ENCODE results near the gene GRM1.

Gene GRM1

GRCh38 chr6:146028851-146029572, at the start of gene GRM1:
TSS of gene GRM1 (plus strand) at chr6:146029062. CDS start at chr6:146029518, 456 bp downstream.
- no peak for DNase-seq

- DNase-seq: no peak
These were observed 19.5 kb upstream of the GRM1 start for GRCh38 chr6:146009338-146009737.

GRCh38 chr6:146014233-146014632, 14.6 kb upstream of the GRM1 start:
- no peak for DNase-seq

GRCh38 chr6:146017672-146018071, 11.2 kb upstream of the GRM1 start:
- DNase-seq: no peak

GRCh38 chr6:146026873-146027272, 2.0 kb upstream of the GRM1 start:
- DNase-seq: no peak

- no peak for DNase-seq
These were observed 1.1 kb upstream of the GRM1 start for GRCh38 chr6:146027586-146028251.

GRCh38 chr6:146028252-146028795, 538 bp upstream of the GRM1 start:
- DNase-seq: no peak

GRCh38 chr6:146029573-146030184, 817 bp downstream of the GRM1 start:
- DNase-seq: no peak

GRCh38 chr6:146032387-146032786, 3.5 kb downstream of the GRM1 start:
- DNase-seq: no peak

GRCh38 chr6:146040360-146040759, 11.5 kb downstream of the GRM1 start:
- no peak for DNase-seq

- no peak for DNase-seq
These were observed 12.4 kb downstream of the GRM1 start for GRCh38 chr6:146041282-146041681.

GRCh38 chr6:146047371-146047770, 18.5 kb downstream of the GRM1 start:
- no peak for DNase-seq

- DNase-seq: no peak
These were observed 21.3 kb downstream of the GRM1 start for GRCh38 chr6:146050168-146050567.

GRCh38 chr6:146056506-146056905, 27.6 kb downstream of the GRM1 start:
- DNase-seq: no peak

- no peak for DNase-seq
These were observed 36.8 kb downstream of the GRM1 start for GRCh38 chr6:146065690-146066089.

GRCh38 chr6:146066506-146066905, 37.6 kb downstream of the GRM1 start:
- no peak for DNase-seq

GRCh38 chr6:146071781-146072180, 42.9 kb downstream of the GRM1 start:
- DNase-seq: no peak

GRCh38 chr6:146077992-146078391, 49.1 kb downstream of the GRM1 start:
- DNase-seq: no peak

- DNase-seq: no peak
These were observed 58.5 kb downstream of the GRM1 start for GRCh38 chr6:146087386-146087785.

GRCh38 chr6:146090474-146090873, 61.6 kb downstream of the GRM1 start:
- DNase-seq: no peak

GRCh38 chr6:146092961-146093686, 64.3 kb downstream of the GRM1 start:
- no peak for DNase-seq

- no peak for DNase-seq
These were observed 66.6 kb downstream of the GRM1 start for GRCh38 chr6:146095481-146095880.

- no peak for DNase-seq
These were observed 68.7 kb downstream of the GRM1 start for GRCh38 chr6:146097586-146097985.

Measured in activated CD4-positive, alpha-beta T cell treated with anti-CD3 and anti-CD28 coated beads for 1 hour (primary cell).